ENCODE measurements around the gene DCC.

DCC gene

GRCh38 chr18:52612406-52612805 is 272.4 kb downstream of the DCC start:
- no peak for DNase-seq
- H3K9me3 ChIP-seq, result no peaks in the 10 kb centered on the region
- H3K36me3 ChIP-seq, result no peaks in the 10 kb centered on the region
- no peak overlapping the region for H3K4me3 ChIP-seq (ENCODE audit: low read depth, low read length)
- H3K27me3 ChIP-seq, result no peaks in the 10 kb centered on the region
- H3K4me1 ChIP-seq, result no peaks in the 10 kb centered on the region
- TF ChIP-seq CTCF (IDR thresholded peaks at IDR 0.05; ENCODE audit: low read depth, low read length), result no peak

- no peak for TF ChIP-seq CTCF (IDR thresholded peaks at IDR 0.05; ENCODE audit: low read depth, low read length)
- Histone ChIP-seq H3K4me1 (no peaks in the 10 kb centered on the region), H3K27me3 (no peaks in the 10 kb centered on the region), H3K9me3 (no peaks in the 10 kb centered on the region), H3K36me3 (no peaks in the 10 kb centered on the region), H3K4me3 (ENCODE audit: low read depth, low read length) (no peak overlapping the region)
- no peak for DNase-seq
Measured at GRCh38 chr18:52615321-52615720, 275.3 kb downstream of the DCC start.

- Histone ChIP-seq H3K27me3 (no peaks in the 10 kb centered on the region), H3K36me3 (no peaks in the 10 kb centered on the region), H3K9me3 (no peaks in the 10 kb centered on the region), H3K4me3 (ENCODE audit: low read depth, low read length) (no peak overlapping the region), H3K4me1 (no peaks in the 10 kb centered on the region)
- TF ChIP-seq CTCF (IDR thresholded peaks at IDR 0.05; ENCODE audit: low read depth, low read length), result no peak
- no peak for DNase-seq
Measured at GRCh38 chr18:52615943-52616342, 275.9 kb downstream of the DCC start.

GRCh38 chr18:52617931-52618330 is 277.9 kb downstream of the DCC start:
- Histone ChIP-seq H3K4me3 (ENCODE audit: low read depth, low read length) (no peak overlapping the region), H3K27me3 (no peaks in the 10 kb centered on the region), H3K9me3 (no peaks in the 10 kb centered on the region), H3K4me1 (no peaks in the 10 kb centered on the region), H3K36me3 (no peaks in the 10 kb centered on the region)
- TF ChIP-seq CTCF (IDR thresholded peaks at IDR 0.05; ENCODE audit: low read depth, low read length), result no peak
- DNase-seq, result no peak

- Histone ChIP-seq H3K9me3 (no peaks in the 10 kb centered on the region), H3K27me3 (no peaks in the 10 kb centered on the region), H3K4me3 (ENCODE audit: low read depth, low read length) (no peak overlapping the region), H3K36me3 (no peaks in the 10 kb centered on the region), H3K4me1 (no peaks in the 10 kb centered on the region)
- TF ChIP-seq CTCF (IDR thresholded peaks at IDR 0.05; ENCODE audit: low read depth, low read length), result no peak
- DNase-seq, result no peak
Measured at GRCh38 chr18:52620926-52621439, 281.0 kb downstream of the DCC start.

GRCh38 chr18:52624702-52625101 is 284.7 kb downstream of the DCC start:
- Histone ChIP-seq H3K4me3 (ENCODE audit: low read depth, low read length) (no peak overlapping the region), H3K27me3 (no peaks in the 10 kb centered on the region), H3K4me1 (no peaks in the 10 kb centered on the region), H3K9me3 (no peaks in the 10 kb centered on the region), H3K36me3 (no peaks in the 10 kb centered on the region)
- no peak for DNase-seq
- TF ChIP-seq CTCF (IDR thresholded peaks at IDR 0.05; ENCODE audit: low read depth, low read length), result no peak

All from BE2C (cell line).